ENCODE data around the gene OXLD1.
"Not testable (repeated sequence)": the region's sequence is repeated elsewhere in the genome, so short reads cannot be mapped to it uniquely, and the experiment has no call there.

OXLD1 gene

GRCh38 chr17:81687770-81688541, 21.6 kb upstream of the OXLD1 start:
- no peak for DNase-seq
- intact Hi-C loops (cut with DNase I): no loop called here

GRCh38 chr17:81686614-81687013, 20.2 kb upstream of the OXLD1 start:
- intact Hi-C loops (cut with DNase I): no loop called here
- DNase-seq: no peak

GRCh38 chr17:81685108-81685507, 18.7 kb upstream of the OXLD1 start:
- peak in 36 of 42 donors; percentile 24 to 88 (median 64) for DNase-seq
- intact Hi-C loops (cut with DNase I): no loop called here

GRCh38 chr17:81684442-81684911, 18.1 kb upstream of the OXLD1 start:
- intact Hi-C loops (cut with DNase I): no loop called here
- DNase-seq: no peak

GRCh38 chr17:81683584-81684441, 17.4 kb upstream of the OXLD1 start, which contains the start of the genes ARL16 and HGS:
Gene ARL16, minus strand, starts transcription at chr17:81683797. Its CDS starts 44 bp downstream, at chr17:81683753.
Gene HGS, plus strand, starts transcription at chr17:81684011. Its CDS starts 56 bp downstream, at chr17:81684067.
- intact Hi-C loops (cut with DNase I): no loop called here
- DNase-seq: peak; percentile 93 to 99 (median 97)

GRCh38 chr17:81683208-81683583, 16.8 kb upstream of the OXLD1 start:
- intact Hi-C loops (cut with DNase I): no loop called here
- peak in 4 of 42 donors; percentile 6 to 23 (median 14) for DNase-seq

GRCh38 chr17:81682565-81683207, 16.3 kb upstream of the OXLD1 start:
- no peak for DNase-seq
- intact Hi-C loops (cut with DNase I): no loop called here

GRCh38 chr17:81681672-81682071, 15.3 kb upstream of the OXLD1 start:
- intact Hi-C loops (cut with DNase I): no loop called here

GRCh38 chr17:81680150-81680549, 13.7 kb upstream of the OXLD1 start:
- intact Hi-C loops (cut with DNase I): no loop called here
- DNase-seq: no peak

More at GRCh38 chr17:81681672-81682071, 15.3 kb upstream of the OXLD1 start:
- DNase-seq: peak in 13 of 42 donors; percentile 14 to 56 (median 28)

GRCh38 chr17:81676906-81677305, 10.5 kb upstream of the OXLD1 start:
- DNase-seq: peak in 4 of 42 donors; percentile 11 to 53 (median 19)
- intact Hi-C loops (cut with DNase I): no loop called here

- intact Hi-C loops (cut with DNase I): not testable (repeated sequence)
- DNase-seq: peak in 37 of 42 donors; percentile 22 to 75 (median 48)
Observed at GRCh38 chr17:81675515-81676221, 9.3 kb upstream of the OXLD1 start.

- DNase-seq: no peak
- intact Hi-C loops (cut with DNase I): no loop called here
Observed at GRCh38 chr17:81673561-81674258, 7.3 kb upstream of the OXLD1 start.

- intact Hi-C loops (cut with DNase I): no loop called here
- no peak for DNase-seq
Observed at GRCh38 chr17:81672954-81673353, 6.5 kb upstream of the OXLD1 start.

GRCh38 chr17:81672504-81672903, 6.1 kb upstream of the OXLD1 start:
- intact Hi-C loops (cut with DNase I): no loop called here
- no peak for DNase-seq

- intact Hi-C loops (cut with DNase I): loop anchor here (5.0 kb wide), 1 partner anchor 35 kb away; the partner anchor contains the start of gene MRPL12
- DNase-seq: no peak
Observed at GRCh38 chr17:81667754-81668153, 1.3 kb upstream of the OXLD1 start.

GRCh38 chr17:81666092-81666341, 388 bp downstream of the OXLD1 start:
- intact Hi-C loops (cut with DNase I): loop anchor here (5.0 kb wide), 1 partner anchor 36 kb away; the partner anchor contains the start of gene MRPL12

GRCh38 chr17:81665205-81666091, 957 bp downstream of the OXLD1 start:
- DNase-seq: peak in 24 of 42 donors; percentile 12 to 61 (median 34)
- intact Hi-C loops (cut with DNase I): loop anchor here (5.0 kb wide), 1 partner anchor 37 kb away; the partner anchor contains the start of gene MRPL12

More at GRCh38 chr17:81666092-81666341, 388 bp downstream of the OXLD1 start:
- peak in 1 of 42 donors; percentile 4 for DNase-seq
